ENCODE data around the gene TMEM190. TPM values are rescaled to one million over a fixed set of nuclear protein-coding genes. Genes with fewer than 3 reads are reported as not detected.
A peak's percentile ranks its signal among the peaks of the same experiment; 100 is the strongest.

TMEM190 gene
- total and polyA plus RNA-seq, 9 of the 15 experiments (the other 6 are each of a cell fraction or from before 2014, with no cell fraction given), result not detected

DNA sequence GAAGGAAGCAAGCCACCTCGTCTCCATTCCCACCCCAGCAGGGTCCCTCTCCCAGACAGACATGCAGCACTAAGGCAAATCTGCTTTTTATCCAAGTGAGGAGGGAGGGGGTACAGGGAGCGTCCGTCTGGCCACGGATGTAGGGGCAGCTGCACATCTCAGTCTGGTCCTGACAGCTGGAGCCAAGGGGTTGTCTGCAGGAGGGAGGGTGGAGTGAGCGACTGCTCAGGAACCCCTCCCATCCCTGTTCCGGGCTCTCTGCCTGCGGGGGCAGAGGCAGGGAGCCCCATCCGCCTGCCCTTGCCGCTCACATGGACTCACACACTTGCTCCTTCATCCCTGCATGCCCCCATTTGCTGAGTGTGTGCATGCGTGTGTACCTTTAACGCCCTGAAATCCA is 2.5 kb downstream of the TMEM190 start:
- TF ChIP-seq KDM4B (IDR thresholded peaks at IDR 0.05; ENCODE audit: borderline replicate concordance in 2 of 2, low read depth in 1 of 2) (no peak), U2AF2 (optimal IDR thresholded peaks at IDR 0.05; ENCODE audit: low read depth, low read length) (no peak), RHOXF2B (CRISPR knock-in tag; conservative IDR thresholded peaks at IDR 0.05) (no peak), RBM17 (IDR thresholded peaks at IDR 0.05; ENCODE audit: borderline replicate concordance, low read depth, low read length) (no peak), CAMTA2 (CRISPR knock-in tag; conservative IDR thresholded peaks at IDR 0.05) (no peak), SMARCC2 (IDR thresholded peaks at IDR 0.05; ENCODE audit: low read depth) (no peak), BDP1 (IDR thresholded peaks at IDR 0.05; ENCODE audit: insufficient read depth, insufficient read length) (no peak)
- Histone ChIP-seq H3K9ac (ENCODE audit: insufficient read depth in 1 of 2, low read depth in 2 of 2, low read length in 2 of 2) (peak overlapping the region in 1 of 2 experiments; percentile 29; a peak in 2 of 4 replicates), H3K4me3 (no peak overlapping the region), H3K4me2 (ENCODE audit: insufficient read depth, low read length) (no peak overlapping the region), H3K9me3 (replicated peaks; ENCODE audit: control insufficient read depth, insufficient read depth, low read depth, low read length) (no peaks in the 10 kb centered on the region; the same call in 1 of the 2 replicates), H3K9me1 (ENCODE audit: control insufficient read depth, insufficient read depth, low read length) (no peaks in the 10 kb centered on the region), H3K36me3 (ENCODE audit: control insufficient read depth, insufficient read depth, low read length) (no peaks in the 10 kb centered on the region), H3K4me1 (replicated peaks in 1 of 2; ENCODE audit: control insufficient read depth in 2 of 2, insufficient read depth in 2 of 2, low read length in 2 of 2) (peaks cover 21 to 52% of the 10 kb centered on the region in 2 experiments), H2AFZ (ENCODE audit: low read depth, low read length) (no peak overlapping the region), H3K27ac (ENCODE audit: extremely low read depth, low read depth, low read length) (no peak overlapping the region), H3K27me3 (ENCODE audit: control insufficient read depth in 2 of 2, insufficient read depth in 2 of 2, low read length in 2 of 2) (no peaks in the 10 kb centered on the region), H4K20me1 (replicated peaks; ENCODE audit: control insufficient read depth, insufficient read depth, low read length) (no peaks in the 10 kb centered on the region), H3K79me2 (ENCODE audit: control insufficient read depth, insufficient read depth, low read length) (peaks cover 20% of the 10 kb centered on the region)
- FAIRE-seq (no peak), DNase-seq (ENCODE audit: extremely low read depth in 1 of 4, low spot score in 3 of 4) (no peak), ATAC-seq (no peak)
- intact Hi-C loops (cut with micrococcal nuclease) (no loop called here), in situ Hi-C loops (cut with MboI) (no loop called here)
- BruUV-seq (replicated peaks), result no TSS peak
- WGBS (ENCODE audit: insufficient coverage, low coverage, missing lambda C conversion rate), result 42% methylated on average over 8 of the region's 11 CpGs
- POLR2A ChIA-PET, result interaction anchor here (0.7 to 1.2 kb wide), 2 partner anchors 28 to 304 kb away, joined by 4 to 7 read pairs; partner anchors contain the start of gene UBE2S
- CTCF ChIA-PET (ENCODE audit: low intra/inter-chr PET ratio), result no interaction called here

All from K562 (cell line).